Panc1 (cell line): ENCODE data around the gene STX3.

ENCODE experiments used
- CTCF ChIP-seq: fragments of 450-650 bp; IDR thresholded peaks from 2 replicates; pipeline ENCODE4 v1.5.1; 2017; ENCODE audit warnings: mild to moderate bottlenecking
- POLR2AphosphoS5 ChIP-seq: IDR thresholded peaks from 2 replicates; pipeline ENCODE4 v1.6.1; 2012; ENCODE audit warnings: mild to moderate bottlenecking, low read depth, low read length, moderate library complexity
- SIN3A ChIP-seq: IDR thresholded peaks from 2 replicates; pipeline ENCODE4 v1.6.1; 2012; ENCODE audit warnings: low read depth, mild to moderate bottlenecking, low read length, moderate library complexity, borderline replicate concordance; ENCODE audit not compliant: insufficient read depth
- TCF7L2 ChIP-seq: IDR thresholded peaks from 2 replicates; pipeline ENCODE4 v1.6.1; 2011; ENCODE audit warnings: mild to moderate bottlenecking, low read depth, low read length, inconsistent platforms
- TF ChIP-seq, protein P1 (sequence below), 2 experiments: IDR thresholded peaks; 2 replicates each; pipeline ENCODE4 v1.6.1; 2011 to 2012; ENCODE audit warnings: low read depth in 2 of 2, control low read depth in 1 of 2, low read length in 1 of 2, mild to moderate bottlenecking in 1 of 2, moderate library complexity in 1 of 2; ENCODE audit not compliant: insufficient read depth in 1 of 2

- TF ChIP-seq CTCF, result no peak
- TF ChIP-seq POLR2AphosphoS5, result no peak
- TF ChIP-seq, protein P1, sequence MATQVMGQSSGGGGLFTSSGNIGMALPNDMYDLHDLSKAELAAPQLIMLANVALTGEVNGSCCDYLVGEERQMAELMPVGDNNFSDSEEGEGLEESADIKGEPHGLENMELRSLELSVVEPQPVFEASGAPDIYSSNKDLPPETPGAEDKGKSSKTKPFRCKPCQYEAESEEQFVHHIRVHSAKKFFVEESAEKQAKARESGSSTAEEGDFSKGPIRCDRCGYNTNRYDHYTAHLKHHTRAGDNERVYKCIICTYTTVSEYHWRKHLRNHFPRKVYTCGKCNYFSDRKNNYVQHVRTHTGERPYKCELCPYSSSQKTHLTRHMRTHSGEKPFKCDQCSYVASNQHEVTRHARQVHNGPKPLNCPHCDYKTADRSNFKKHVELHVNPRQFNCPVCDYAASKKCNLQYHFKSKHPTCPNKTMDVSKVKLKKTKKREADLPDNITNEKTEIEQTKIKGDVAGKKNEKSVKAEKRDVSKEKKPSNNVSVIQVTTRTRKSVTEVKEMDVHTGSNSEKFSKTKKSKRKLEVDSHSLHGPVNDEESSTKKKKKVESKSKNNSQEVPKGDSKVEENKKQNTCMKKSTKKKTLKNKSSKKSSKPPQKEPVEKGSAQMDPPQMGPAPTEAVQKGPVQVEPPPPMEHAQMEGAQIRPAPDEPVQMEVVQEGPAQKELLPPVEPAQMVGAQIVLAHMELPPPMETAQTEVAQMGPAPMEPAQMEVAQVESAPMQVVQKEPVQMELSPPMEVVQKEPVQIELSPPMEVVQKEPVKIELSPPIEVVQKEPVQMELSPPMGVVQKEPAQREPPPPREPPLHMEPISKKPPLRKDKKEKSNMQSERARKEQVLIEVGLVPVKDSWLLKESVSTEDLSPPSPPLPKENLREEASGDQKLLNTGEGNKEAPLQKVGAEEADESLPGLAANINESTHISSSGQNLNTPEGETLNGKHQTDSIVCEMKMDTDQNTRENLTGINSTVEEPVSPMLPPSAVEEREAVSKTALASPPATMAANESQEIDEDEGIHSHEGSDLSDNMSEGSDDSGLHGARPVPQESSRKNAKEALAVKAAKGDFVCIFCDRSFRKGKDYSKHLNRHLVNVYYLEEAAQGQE (IDR thresholded peaks at IDR 0.05; ENCODE audit: insufficient read depth in 1 of 2, low read depth in 2 of 2, low read length in 1 of 2), result no peak
- no peak for TF ChIP-seq SIN3A
- TF ChIP-seq TCF7L2, result no peak
Measured at GRCh38 chr11:59841514-59841913, 86.3 kb downstream of the STX3 start.
